Measurements from ENCODE around the gene SH3TC1. TPM values are rescaled to one million over a fixed set of nuclear protein-coding genes. Genes with fewer than 3 reads are reported as not detected.

The SH3TC1 gene
- polyA plus RNA-seq, 1 donor from 2014 or later, result 39.8 TPM

DNA sequence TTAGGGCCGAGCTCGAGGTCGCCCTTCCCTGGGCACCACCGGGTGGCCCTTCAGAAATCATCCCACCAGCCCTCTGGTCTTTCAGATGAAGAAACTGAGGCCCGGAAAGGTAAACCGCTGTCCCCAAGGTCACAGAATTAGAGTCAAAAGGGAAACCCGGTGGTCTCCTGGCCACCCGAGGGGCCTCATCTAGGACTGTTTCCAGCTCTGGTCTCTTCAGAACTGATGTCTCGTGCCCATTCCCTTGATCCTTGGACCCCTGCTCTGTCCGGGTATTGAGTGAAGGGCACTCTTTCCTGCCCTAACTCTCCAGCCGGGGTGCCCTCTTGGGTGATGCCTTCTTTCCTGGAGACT, 71.3 kb downstream of the SH3TC1 start:
- Mint-ChIP-seq H3K27me3 (peaks cover 26% of the 10 kb centered on the region), H3K4me1 (no peaks in the 10 kb centered on the region), H3K9me3 (no peaks in the 10 kb centered on the region)

DNA sequence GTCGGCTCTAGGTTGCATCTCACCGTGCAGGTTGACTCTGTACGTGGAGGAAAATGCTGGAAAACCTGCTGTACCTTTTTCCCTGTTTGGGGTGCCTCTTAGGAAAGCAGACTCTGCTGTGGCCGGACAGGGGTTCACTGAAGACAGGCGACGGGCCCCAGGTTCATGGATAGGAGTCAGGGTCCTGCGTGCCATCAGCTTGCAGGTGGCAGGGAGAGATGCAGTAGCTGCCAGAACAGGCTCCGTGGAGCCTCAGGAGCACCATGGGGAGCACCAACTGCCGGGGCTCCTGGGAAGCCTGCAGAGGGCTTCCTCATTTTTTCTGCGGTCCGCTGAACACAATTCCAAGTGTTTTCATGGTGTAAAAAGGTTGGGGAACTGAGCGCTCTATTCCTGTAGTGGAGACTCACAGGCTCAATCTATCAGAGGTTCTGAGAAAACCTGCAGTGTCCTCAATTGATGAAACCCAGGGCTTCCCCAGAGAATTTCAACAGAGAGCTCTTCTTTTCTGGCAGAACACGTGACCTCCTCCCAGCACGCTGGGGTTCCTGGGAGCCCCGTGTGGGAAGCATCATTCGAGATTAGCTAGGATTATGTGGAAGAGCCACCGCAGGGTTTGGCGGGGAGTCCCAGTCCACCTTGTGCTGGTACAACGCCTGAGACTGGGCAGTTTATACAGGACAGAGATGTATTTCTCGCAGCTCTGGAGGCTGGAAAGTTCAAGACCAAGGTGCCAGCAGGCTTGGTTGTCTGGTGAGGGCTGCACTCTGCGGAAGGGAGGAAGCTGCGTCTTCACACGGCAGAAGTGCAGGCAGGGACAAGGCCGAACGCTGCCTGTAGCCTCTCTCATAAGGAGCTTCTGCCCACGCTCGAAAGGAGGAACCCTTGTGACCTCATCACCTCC, 72.1 kb downstream of the SH3TC1 start:
- Mint-ChIP-seq H3K4me1 (no peaks in the 10 kb centered on the region), H3K4me3 (peak overlapping the region in 1 of 4 donors; percentile 65), H3K36me3 (no peaks in the 10 kb centered on the region), H3K27me3 (peaks cover 23% of the 10 kb centered on the region), H3K9me3 (no peaks in the 10 kb centered on the region), H3K27ac (no peak overlapping the region)

More for the DNA sequence above, 71.3 kb downstream of the SH3TC1 start:
- Mint-ChIP-seq H3K27ac (no peak overlapping the region), H3K36me3 (no peaks in the 10 kb centered on the region), H3K4me3 (peak overlapping the region in 1 of 4 donors; percentile 55)

DNA sequence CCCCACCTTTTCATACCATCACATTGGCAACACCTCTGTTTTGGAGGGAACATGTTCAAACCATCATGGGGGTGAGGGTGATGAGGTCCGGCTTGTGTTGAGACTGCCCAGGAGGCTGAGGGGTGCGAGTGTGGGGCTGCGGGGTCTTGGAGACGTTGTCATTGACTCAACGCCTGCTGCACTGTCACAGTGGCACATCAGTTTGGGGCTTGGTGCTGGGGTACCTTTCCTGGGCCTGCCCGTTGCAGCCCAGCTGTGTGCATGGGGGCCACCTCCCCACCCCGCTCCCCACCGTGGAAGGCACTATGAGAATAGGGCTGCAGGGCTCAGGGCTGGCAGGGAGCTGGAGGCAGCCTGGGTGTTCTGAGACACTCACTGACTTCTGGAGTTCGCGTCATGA, 72.7 kb downstream of the SH3TC1 start:
- Mint-ChIP-seq H3K36me3 (no peaks in the 10 kb centered on the region), H3K4me3 (no peak overlapping the region), H3K4me1 (no peaks in the 10 kb centered on the region), H3K27ac (no peak overlapping the region), H3K27me3 (peaks cover 23% of the 10 kb centered on the region), H3K9me3 (no peaks in the 10 kb centered on the region)

DNA sequence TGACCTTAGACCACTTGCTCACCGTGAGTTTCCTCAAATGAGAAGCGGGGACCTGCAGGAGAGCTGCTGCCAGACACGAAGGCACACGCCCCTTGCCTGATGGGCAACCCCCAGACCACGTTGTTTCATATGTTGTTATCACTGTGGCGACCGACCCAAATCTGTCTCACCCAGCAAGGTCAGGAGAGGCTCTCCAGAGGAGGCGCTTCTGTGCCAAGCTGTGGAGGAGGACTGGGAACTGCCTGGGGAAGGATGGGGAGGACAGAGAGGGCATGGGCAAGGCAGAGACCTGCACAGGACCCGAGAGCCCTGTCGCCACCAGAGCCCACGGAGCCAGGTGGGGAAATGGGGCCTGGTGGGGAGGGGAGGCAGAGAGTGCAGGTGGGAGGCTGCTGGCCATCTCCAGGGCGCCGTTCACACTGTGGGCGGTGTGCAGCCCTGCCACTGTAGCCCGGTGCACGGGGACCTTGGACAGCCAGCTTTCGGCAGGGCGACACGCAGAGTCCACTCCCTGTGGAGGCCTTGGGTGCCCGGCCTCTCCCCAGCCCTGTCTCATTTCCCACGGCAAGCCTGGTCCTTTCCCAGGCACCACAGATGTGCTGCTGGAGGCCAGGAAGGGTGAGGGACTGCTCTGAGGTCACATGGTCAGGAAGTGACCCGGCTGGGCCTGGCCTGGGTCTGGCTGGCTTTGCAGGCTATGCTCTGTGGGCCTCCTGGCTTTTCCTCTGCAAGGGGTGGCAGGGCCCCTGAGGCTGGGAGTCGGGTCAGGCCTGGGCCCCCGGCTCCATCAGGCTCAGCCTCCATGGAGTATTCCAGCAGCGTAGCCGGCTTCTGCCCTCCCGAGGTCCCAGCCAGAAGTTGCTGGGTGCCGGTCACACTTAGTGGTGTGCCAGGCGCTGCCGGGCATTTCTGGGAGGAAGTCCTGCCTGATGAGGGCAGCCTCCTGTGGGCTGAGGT, 73.7 kb downstream of the SH3TC1 start:
- H3K9me3 Mint-ChIP-seq, result no peaks in the 10 kb centered on the region
- no peak overlapping the region for H3K27ac Mint-ChIP-seq
- no peaks in the 10 kb centered on the region for H3K4me1 Mint-ChIP-seq
- peaks cover 21% of the 10 kb centered on the region for H3K27me3 Mint-ChIP-seq
- H3K36me3 Mint-ChIP-seq, result no peaks in the 10 kb centered on the region
- H3K4me3 Mint-ChIP-seq, result no peak overlapping the region

DNA sequence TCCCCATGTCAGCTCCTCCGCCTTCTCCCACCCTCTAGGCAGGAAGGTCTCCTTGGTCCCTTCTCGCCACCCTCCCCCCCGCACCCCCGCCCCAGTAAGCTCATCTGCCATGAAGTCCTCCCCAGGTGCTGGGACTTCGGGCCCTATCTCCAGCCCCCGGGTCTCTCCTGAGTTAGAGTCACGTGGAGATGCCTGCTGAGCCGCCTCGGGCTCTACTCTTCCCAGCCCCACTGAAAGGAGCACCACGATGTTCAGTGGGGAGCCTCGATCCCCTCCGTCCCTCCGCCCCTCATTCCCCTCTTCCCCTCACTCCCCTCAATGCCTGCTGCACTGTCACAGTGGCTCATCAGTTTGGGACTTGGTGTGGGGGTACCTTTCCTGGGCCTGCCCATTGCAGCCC, 74.4 kb downstream of the SH3TC1 start:
- no peaks in the 10 kb centered on the region for H3K4me1 Mint-ChIP-seq
- no peaks in the 10 kb centered on the region for H3K9me3 Mint-ChIP-seq
- H3K27me3 Mint-ChIP-seq, result peaks cover 19% of the 10 kb centered on the region
- H3K27ac Mint-ChIP-seq, result no peak overlapping the region
- no peaks in the 10 kb centered on the region for H3K36me3 Mint-ChIP-seq
- H3K4me3 Mint-ChIP-seq, result no peak overlapping the region

DNA sequence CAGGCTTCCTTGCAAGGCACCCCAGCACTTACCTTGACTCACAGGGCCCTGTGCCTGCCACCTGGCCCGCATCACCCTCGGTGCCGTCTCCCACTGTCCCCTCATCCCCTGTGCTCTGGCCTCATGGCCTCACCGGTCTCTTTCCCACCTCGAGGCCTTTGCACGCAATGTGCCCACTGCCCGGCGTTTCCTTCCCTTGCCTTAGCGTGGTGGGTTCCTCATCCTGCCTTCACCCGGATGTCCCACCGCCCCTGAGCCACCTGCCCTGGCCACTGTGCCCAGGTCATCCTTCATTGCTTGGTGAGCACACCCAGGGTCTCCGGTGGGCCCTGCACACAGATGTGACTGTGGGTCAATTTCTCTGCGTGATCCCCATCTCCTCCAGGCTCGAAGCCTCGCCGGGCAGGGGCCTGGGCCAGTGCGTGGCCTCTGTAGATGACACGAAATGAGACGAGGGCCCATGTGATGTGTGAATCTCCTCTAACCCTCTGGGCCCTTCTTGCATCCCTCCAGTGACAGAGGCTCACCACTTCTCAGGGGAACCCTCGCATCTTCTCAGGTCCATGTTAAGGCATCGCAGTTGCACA, 75.1 kb downstream of the SH3TC1 start:
- peak overlapping the region in 1 of 3 donors; percentile 23 for H3K27ac Mint-ChIP-seq
- H3K9me3 Mint-ChIP-seq, result no peaks in the 10 kb centered on the region
- H3K4me1 Mint-ChIP-seq, result no peaks in the 10 kb centered on the region

DNA sequence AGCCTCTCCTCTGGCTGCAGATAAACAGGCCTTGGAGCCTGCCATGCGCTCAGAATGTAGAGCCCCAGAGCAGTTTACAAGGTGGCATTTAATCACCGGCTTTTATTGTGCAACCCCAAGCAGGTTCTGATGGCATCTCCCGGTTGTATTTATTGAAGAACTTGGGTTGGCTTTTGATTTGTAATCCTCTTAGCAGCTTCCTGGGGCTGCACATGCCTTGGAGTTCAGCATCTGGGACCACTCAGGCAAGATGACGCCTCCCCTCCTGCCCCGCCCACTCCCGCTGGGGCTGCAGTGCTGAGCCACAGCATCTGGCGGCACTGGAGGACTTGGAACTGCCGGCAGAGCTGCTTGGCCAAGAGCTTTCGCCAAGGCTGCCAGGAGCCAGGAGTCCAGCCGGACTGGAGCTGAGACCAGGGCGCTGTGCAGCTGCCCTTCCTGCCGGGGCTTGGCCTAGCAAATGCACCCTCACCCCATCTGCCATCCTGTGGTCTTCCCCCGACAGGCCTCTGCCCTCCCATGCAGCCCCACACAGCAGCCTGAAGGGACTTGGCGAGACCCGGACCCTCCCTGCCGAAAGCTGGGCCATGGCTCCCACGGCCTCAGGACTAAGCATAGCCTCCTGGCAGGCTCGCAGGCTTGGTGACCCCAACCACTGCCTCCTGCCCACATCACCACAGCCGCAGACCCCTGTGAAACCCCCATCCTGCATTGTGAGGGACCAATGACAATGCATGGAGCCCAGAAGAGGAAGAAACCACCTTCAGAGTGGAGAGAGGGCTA, 75.9 kb downstream of the SH3TC1 start:
- Mint-ChIP-seq H3K9me3 (no peaks in the 10 kb centered on the region), H3K4me1 (no peaks in the 10 kb centered on the region)

More for the DNA sequence above, 75.1 kb downstream of the SH3TC1 start:
- Mint-ChIP-seq H3K36me3 (no peaks in the 10 kb centered on the region), H3K27me3 (peaks cover 12% of the 10 kb centered on the region), H3K4me3 (peak overlapping the region in 1 of 4 donors; percentile 37)

DNA sequence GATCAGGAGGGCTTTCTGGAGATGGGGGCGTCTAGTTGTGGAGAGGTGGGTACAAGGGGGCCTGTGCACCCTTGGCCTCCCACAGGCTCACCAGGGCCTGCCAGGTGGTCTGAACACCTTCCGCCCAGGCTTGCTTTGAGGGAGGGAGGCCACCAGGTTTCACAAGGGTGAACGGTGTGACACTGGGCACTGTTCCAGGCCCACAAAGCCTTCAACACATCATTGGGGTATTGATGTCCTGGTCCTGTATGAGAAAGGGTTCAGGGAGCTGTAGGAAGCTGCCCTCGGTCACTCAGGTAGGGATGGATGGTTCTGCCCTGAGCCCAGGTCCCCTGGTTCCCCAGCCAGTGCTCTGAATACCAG, 76.4 kb downstream of the SH3TC1 start:
- no peak overlapping the region for H3K27ac Mint-ChIP-seq
- no peaks in the 10 kb centered on the region for H3K36me3 Mint-ChIP-seq
- no peaks in the 10 kb centered on the region for H3K9me3 Mint-ChIP-seq
- no peak overlapping the region for H3K4me3 Mint-ChIP-seq
- H3K4me1 Mint-ChIP-seq, result no peaks in the 10 kb centered on the region
- peaks cover 12% of the 10 kb centered on the region for H3K27me3 Mint-ChIP-seq

More for the DNA sequence above, 75.9 kb downstream of the SH3TC1 start:
- peaks cover 13% of the 10 kb centered on the region for H3K27me3 Mint-ChIP-seq
- H3K36me3 Mint-ChIP-seq, result no peaks in the 10 kb centered on the region
- no peak overlapping the region for H3K4me3 Mint-ChIP-seq
- H3K27ac Mint-ChIP-seq, result no peak overlapping the region

DNA sequence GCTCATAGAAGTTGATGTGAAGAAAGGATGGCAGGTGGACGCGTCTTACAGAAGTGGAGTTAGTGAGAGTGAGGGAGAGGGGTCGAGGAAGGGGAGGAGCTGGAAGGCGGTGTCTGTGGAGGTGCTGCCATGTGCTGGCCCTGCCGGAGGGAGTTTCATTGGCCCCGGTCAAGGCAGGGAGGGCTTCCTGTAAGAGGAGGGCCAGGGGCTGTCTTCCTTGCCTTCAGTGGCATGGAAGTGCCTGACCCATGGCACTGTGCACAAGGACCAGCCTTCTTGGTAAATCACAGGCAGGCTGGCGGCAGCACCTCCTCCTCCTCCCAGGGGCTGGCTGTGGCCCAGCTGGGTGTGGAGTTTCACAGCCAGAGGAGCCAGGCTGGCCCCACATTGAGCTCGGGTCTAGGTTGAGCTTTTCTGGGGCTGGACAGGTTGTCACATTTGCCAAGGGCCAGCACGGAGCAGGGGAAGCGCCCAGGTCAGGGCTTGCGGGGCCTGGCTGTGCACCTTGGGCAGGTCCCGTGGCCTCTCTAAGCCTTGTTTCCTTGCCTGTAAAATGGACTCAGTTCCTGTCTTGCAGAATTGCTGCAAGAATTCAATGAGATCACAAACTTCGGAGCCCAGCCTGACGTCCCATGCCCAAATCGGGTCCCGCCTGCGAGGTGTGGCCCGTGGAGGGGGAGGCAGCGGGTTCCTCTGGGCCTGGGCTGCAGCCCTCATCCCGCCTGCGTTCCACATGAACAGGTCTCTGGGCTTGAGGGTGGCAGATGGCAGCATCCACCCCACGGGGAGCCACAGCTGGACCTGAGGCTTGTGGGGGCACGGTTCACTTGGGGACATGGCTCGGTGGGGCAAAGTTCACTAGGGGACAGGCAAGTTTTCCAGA, 77.5 kb downstream of the SH3TC1 start:
- peaks cover 6% of the 10 kb centered on the region for H3K27me3 Mint-ChIP-seq
- no peaks in the 10 kb centered on the region for H3K9me3 Mint-ChIP-seq
- no peaks in the 10 kb centered on the region for H3K36me3 Mint-ChIP-seq
- peak overlapping the region in 1 of 3 donors; percentile 22 for H3K27ac Mint-ChIP-seq
- no peaks in the 10 kb centered on the region for H3K4me1 Mint-ChIP-seq
- no peak overlapping the region for H3K4me3 Mint-ChIP-seq

DNA sequence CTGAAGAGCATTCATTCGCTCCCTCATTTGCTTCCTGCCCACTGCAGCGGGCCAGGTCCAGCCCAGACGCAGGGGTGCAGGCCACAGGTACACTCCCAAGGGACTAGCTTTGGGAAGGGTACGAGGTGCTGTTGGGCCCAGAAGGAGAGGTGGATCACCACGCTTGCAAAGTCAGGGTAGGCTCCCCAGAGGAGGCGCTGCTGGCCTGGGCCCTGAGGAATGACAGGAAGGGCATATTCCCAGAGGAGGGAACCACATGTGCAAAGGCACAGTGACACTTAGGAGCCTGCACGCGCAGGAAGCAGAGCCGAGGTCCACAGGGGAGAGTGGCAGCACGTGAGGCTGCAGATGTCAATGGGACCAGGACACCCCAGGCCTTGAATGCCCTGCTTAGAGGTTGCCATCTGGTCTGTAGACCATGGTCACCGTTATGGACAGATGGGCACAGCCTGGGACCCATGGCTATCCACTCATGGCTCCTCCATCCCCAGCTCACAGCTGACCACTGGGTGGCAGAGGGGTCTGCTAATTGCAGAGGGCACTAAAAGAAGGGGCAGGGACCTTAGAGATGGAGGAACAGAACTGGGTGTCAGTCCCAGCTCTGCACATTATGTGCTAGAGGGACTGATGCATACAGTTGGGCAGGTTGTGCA, 78.4 kb downstream of the SH3TC1 start:
- Mint-ChIP-seq H3K4me3 (no peak overlapping the region), H3K36me3 (no peaks in the 10 kb centered on the region), H3K4me1 (no peaks in the 10 kb centered on the region), H3K9me3 (no peaks in the 10 kb centered on the region), H3K27ac (no peak overlapping the region), H3K27me3 (peaks cover 6% of the 10 kb centered on the region)

DNA sequence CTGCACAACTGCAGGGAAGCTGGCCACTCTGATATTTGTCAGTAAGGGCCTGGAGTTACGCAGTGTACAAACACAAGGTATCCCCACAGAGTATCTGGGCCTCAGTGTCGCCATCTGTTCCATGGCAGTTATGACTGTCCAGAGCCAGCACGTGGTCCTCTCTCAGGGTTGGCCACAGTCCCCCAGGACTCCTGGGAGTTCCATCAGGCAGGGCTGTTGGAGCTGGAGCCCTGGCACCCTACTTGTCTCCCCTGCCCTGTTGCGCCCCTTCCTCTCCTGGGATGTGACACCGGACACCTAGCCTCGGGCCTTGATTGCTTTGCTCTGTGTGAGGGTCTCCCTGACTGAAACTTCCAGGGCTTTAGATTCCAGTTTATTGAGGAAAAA, 78.9 kb downstream of the SH3TC1 start:
- Mint-ChIP-seq H3K27me3 (peaks cover 8% of the 10 kb centered on the region), H3K4me3 (no peak overlapping the region), H3K27ac (no peak overlapping the region), H3K4me1 (no peaks in the 10 kb centered on the region), H3K9me3 (no peaks in the 10 kb centered on the region), H3K36me3 (no peaks in the 10 kb centered on the region)

DNA sequence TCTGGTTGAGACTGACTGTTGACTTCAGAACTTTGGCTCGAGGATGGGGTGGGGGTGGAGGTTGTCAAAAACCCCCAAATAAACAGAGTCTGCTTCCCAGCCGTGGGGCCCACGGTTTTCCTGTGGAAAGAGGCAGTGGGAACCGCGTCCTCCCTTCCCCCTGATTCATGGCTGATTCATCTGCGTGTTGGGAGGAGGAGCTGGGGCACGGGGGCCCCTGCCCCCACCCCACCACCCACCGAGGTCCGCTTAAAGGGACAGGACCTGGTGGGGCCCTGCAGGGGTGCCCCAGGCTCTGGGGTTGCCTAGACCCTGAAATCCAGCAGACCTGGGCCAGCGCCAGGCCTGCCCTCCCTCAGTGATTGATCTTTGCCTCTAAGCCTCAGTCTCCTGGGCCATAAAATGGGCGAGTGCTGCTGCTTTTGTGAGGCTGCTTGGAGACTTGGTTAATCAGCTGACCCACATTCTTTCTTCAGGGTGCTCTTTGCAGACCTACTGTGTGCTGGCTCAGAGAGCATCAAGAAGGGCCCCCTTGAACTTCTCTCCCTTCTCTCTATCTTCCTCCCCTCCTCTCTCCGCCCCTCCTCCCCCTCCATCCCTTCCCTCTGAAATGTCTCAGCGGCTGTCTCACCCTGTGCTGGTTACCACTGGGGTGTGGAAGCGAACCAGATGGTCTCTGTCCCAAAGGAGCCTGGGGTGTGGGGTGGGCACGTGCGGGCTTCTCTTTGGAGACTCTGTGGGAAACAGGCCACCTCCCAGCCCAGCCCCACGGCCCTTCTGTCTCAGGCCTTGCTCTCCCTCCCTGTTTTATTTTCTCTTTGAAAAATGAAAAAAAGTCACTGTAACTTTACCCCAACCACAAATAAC, 79.6 kb downstream of the SH3TC1 start:
- Mint-ChIP-seq H3K27me3 (peaks cover 7% of the 10 kb centered on the region), H3K4me1 (no peaks in the 10 kb centered on the region), H3K9me3 (no peaks in the 10 kb centered on the region), H3K27ac (no peak overlapping the region), H3K36me3 (no peaks in the 10 kb centered on the region), H3K4me3 (no peak overlapping the region)
